Smooth muscle cell (in vitro differentiated cells): ENCODE measurements around the gene PAGR1. TPM values are rescaled to one million over a fixed set of nuclear protein-coding genes. Genes with fewer than 3 reads are reported as not detected.

ENCODE experiments used
- DNase-seq: peaks from one replicate; lab custom pipeline; 2025; ENCODE audit not compliant: unreplicated experiment; lab: John Stamatoyannopoulos, UW
- H2AFZ ChIP-seq: fragments of 200-600 bp; sonication (generic); 2 replicates; pipeline ENCODE4 v1.6.0; 2016; ENCODE audit warnings: antibody characterized with exemption, low read depth, mild to moderate bottlenecking
- H3F3A ChIP-seq: fragments of 200-600 bp; sonication (generic); 2 replicates; pipeline ENCODE4 v1.6.0; 2017; ENCODE audit warnings: antibody characterized with exemption, low read depth
- H3K27ac ChIP-seq: fragments of 200-600 bp; sonication (generic); 2 replicates; pipeline ENCODE4 v1.5.1; 2016; ENCODE audit warnings: low read depth, mild to moderate bottlenecking
- H3K27me3 ChIP-seq: fragments of 200-600 bp; sonication (generic); 2 replicates; pipeline ENCODE4 v1.6.1; 2016; ENCODE audit warnings: low read depth, mild to moderate bottlenecking
- H3K36me3 ChIP-seq: fragments of 200-600 bp; sonication (generic); 2 replicates; pipeline ENCODE4 v1.5.1; 2016; ENCODE audit warnings: low read depth
- H3K4me1 ChIP-seq: fragments of 200-600 bp; sonication (generic); 2 replicates; pipeline ENCODE4 v1.5.1; 2016; ENCODE audit warnings: low read depth
- H3K4me2 ChIP-seq: fragments of 200-600 bp; sonication (generic); 2 replicates; pipeline ENCODE4 v1.6.0; 2016; ENCODE audit warnings: mild to moderate bottlenecking
- H3K4me3 ChIP-seq: fragments of 200-600 bp; sonication (generic); 2 replicates; pipeline ENCODE4 v1.5.1; 2016; ENCODE audit warnings: mild to moderate bottlenecking
- H3K79me2 ChIP-seq: fragments of 200-600 bp; sonication (generic); 2 replicates; pipeline ENCODE4 v1.6.0; 2016; ENCODE audit warnings: low read depth, mild to moderate bottlenecking
- H3K9ac ChIP-seq: fragments of 200-600 bp; sonication (generic); 2 replicates; pipeline ENCODE4 v1.6.0; 2016; ENCODE audit warnings: low read depth
- H3K9me3 ChIP-seq: fragments of 200-600 bp; sonication (generic); replicated peaks from 2 replicates; pipeline ENCODE4 v1.5.1; 2016; ENCODE audit warnings: low read depth
- H4K20me1 ChIP-seq: fragments of 200-600 bp; sonication (generic); 2 replicates; pipeline ENCODE4 v1.6.0; 2016; ENCODE audit warnings: low read depth
- WGBS: methylation state at CpG from one replicate; pipeline ENCODE4 v1.1.7; 2016; ENCODE audit warnings: low lambda C conversion rate; 5-methylcytosine and 5-hydroxymethylcytosine counted together
- polyA plus RNA-seq: library from polyadenylated mRNA; unstranded; fragments of >200 nt; fragmentation: Nextera tagmentation; extraction: Ambion mirVana; gene quantifications from 2 replicates; pipeline ENCODE4 v1.2.1, GENCODE V29; 2016
- total RNA-seq: library from RNA; depleted of rRNA; stranded (reverse); fragments of >200 nt; gene quantifications from 2 replicates; pipeline ENCODE4 v1.2.3, GENCODE V29; 2014
- TF ChIP-seq, protein P1 (sequence below): fragments of 200-600 bp; sonication (generic); IDR thresholded peaks from 2 replicates; pipeline ENCODE4 v1.5.1; 2017; ENCODE audit warnings: borderline replicate concordance, mild to moderate bottlenecking, antibody characterized with exemption; ENCODE audit not compliant: insufficient read depth, poor library complexity, severe bottlenecking

Gene PAGR1
- total RNA-seq = 15.6 and 21.1 TPM in 2 replicates
- polyA plus RNA-seq = 34.5 and 44.8 TPM in 2 replicates

- 1% methylated on average over 68 of the region's 70 CpGs for WGBS
- no peaks in the 10 kb centered on the region for H4K20me1 ChIP-seq
- H3F3A ChIP-seq = peaks cover 17% of the 10 kb centered on the region
- H3K4me3 ChIP-seq = peak within 1 kb of the TSS; percentile 74
- peaks cover 49% of the 10 kb centered on the region for H3K79me2 ChIP-seq
- no peaks in the 10 kb centered on the region for H3K9me3 ChIP-seq
- H3K27me3 ChIP-seq = no peaks in the 10 kb centered on the region
- H3K9ac ChIP-seq = peak within 1 kb of the TSS; percentile 56
- peaks cover 29% of the 10 kb centered on the region for H3K4me1 ChIP-seq
- peak within 1 kb of the TSS; percentile 78 for H3K27ac ChIP-seq
- peak within 1 kb of the TSS; percentile 90 for H3K4me2 ChIP-seq
- H2AFZ ChIP-seq = peak within 1 kb of the TSS; percentile 60
- TF ChIP-seq, protein P1, sequence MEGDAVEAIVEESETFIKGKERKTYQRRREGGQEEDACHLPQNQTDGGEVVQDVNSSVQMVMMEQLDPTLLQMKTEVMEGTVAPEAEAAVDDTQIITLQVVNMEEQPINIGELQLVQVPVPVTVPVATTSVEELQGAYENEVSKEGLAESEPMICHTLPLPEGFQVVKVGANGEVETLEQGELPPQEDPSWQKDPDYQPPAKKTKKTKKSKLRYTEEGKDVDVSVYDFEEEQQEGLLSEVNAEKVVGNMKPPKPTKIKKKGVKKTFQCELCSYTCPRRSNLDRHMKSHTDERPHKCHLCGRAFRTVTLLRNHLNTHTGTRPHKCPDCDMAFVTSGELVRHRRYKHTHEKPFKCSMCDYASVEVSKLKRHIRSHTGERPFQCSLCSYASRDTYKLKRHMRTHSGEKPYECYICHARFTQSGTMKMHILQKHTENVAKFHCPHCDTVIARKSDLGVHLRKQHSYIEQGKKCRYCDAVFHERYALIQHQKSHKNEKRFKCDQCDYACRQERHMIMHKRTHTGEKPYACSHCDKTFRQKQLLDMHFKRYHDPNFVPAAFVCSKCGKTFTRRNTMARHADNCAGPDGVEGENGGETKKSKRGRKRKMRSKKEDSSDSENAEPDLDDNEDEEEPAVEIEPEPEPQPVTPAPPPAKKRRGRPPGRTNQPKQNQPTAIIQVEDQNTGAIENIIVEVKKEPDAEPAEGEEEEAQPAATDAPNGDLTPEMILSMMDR = peak; percentile 80
- DNase-seq = peak; percentile 96
- H3K36me3 ChIP-seq = no peaks in the 10 kb centered on the region
These were observed at the start of gene PAGR1 for GRCh38 chr16:29815793-29816693. Gene PAGR1 (plus strand): TSS chr16:29816152. CDS start chr16:29816526, 374 bp downstream.

DNA sequence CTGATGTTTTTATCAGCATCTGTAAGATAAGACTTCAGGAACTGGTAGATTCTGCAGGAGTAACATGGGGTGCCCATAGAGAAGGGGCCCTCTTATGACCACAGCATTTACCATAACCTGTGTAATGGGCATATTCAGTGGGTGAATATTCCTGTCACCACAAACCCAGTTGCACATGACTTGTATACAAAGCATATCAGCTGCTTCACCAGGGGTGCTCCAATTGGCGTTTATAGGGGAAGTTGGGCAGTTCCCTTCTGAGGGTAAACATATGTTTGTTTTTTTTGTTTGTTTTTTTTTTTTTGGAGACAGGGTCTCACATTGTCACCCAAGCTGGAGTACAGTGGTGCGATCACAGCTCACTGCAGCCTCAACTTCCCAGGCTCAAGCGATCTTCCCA, 49.4 kb upstream of the PAGR1 start:
- no peaks in the 10 kb centered on the region for H3K9me3 ChIP-seq
- no peak overlapping the region for H2AFZ ChIP-seq
- no peaks in the 10 kb centered on the region for H3K27me3 ChIP-seq
- no peak overlapping the region for H3K9ac ChIP-seq
- no peak overlapping the region for H3K4me3 ChIP-seq
- DNase-seq = no peak
- H3K36me3 ChIP-seq = no peaks in the 10 kb centered on the region
- H3F3A ChIP-seq = no peaks in the 10 kb centered on the region
- WGBS = 93% methylated on average over 3 of the region's 3 CpGs
- H3K27ac ChIP-seq = no peak overlapping the region
- H3K79me2 ChIP-seq = no peaks in the 10 kb centered on the region
- H3K4me2 ChIP-seq = no peak overlapping the region
- H4K20me1 ChIP-seq = no peaks in the 10 kb centered on the region
- TF ChIP-seq, protein P1 = no peak
- no peaks in the 10 kb centered on the region for H3K4me1 ChIP-seq

- TF ChIP-seq, protein P1 = no peak
- WGBS = 88% methylated on average over 3 of the region's 3 CpGs
These were observed 48.9 kb upstream of the PAGR1 start for GRCh38 chr16:29767062-29767461.

More at GRCh38 chr16:29767062-29767461, 48.9 kb upstream of the PAGR1 start:
- H3K4me3 ChIP-seq = no peak overlapping the region
- H3F3A ChIP-seq = no peaks in the 10 kb centered on the region
- H3K79me2 ChIP-seq = no peaks in the 10 kb centered on the region
- no peak overlapping the region for H3K9ac ChIP-seq
- no peaks in the 10 kb centered on the region for H3K36me3 ChIP-seq
- H2AFZ ChIP-seq = no peak overlapping the region
- no peak overlapping the region for H3K4me2 ChIP-seq
- no peaks in the 10 kb centered on the region for H3K9me3 ChIP-seq
- no peak overlapping the region for H3K27ac ChIP-seq
- no peaks in the 10 kb centered on the region for H3K4me1 ChIP-seq
- no peaks in the 10 kb centered on the region for H3K27me3 ChIP-seq
- no peaks in the 10 kb centered on the region for H4K20me1 ChIP-seq
- no peak for DNase-seq
